Measurements from ENCODE around the gene MUS81. TPM values are rescaled to one million over a fixed set of nuclear protein-coding genes. Genes with fewer than 3 reads are reported as not detected.
A peak's percentile ranks its signal among the peaks of the same experiment; 100 is the strongest.

MUS81 gene
- polyA plus RNA-seq, 2 of the 4 experiments (the other 2 are of a cell fraction) = 27.8 to 33.4 TPM

- TF ChIP-seq MYC (IDR thresholded peaks at IDR 0.05; ENCODE audit: borderline replicate concordance, low read length) = 0 out of 2 replicates have a peak, but pooled peaks have one; percentile 3
- no peak for TF ChIP-seq E2F6 (IDR thresholded peaks at IDR 0.05; ENCODE audit: borderline replicate concordance, low read depth)
- no peak for TF ChIP-seq HOXB5 (CRISPR knock-in tag; IDR thresholded peaks at IDR 0.05)
- no peak for TF ChIP-seq ESRRA (IDR thresholded peaks at IDR 0.05; ENCODE audit: borderline replicate concordance, low read length)
- TF ChIP-seq RARB (CRISPR knock-in tag; IDR thresholded peaks at IDR 0.05) = 0 out of 2 replicates have a peak, but pooled peaks have one; percentile 23
- TF ChIP-seq POLR2A (IDR thresholded peaks at IDR 0.05; ENCODE audit: low read length) = no peak
- no peak for TF ChIP-seq POLR2AphosphoS2 (conservative IDR thresholded peaks at IDR 0.05; ENCODE audit: low read length)
- TF ChIP-seq, protein P1, sequence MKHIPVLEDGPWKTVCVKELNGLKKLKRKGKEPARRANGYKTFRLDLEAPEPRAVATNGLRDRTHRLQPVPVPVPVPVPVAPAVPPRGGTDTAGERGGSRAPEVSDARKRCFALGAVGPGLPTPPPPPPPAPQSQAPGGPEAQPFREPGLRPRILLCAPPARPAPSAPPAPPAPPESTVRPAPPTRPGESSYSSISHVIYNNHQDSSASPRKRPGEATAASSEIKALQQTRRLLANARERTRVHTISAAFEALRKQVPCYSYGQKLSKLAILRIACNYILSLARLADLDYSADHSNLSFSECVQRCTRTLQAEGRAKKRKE (CRISPR knock-in tag; IDR thresholded peaks at IDR 0.05; ENCODE audit: low read depth) = 0 out of 2 replicates have a peak, but pooled peaks have one; percentile 24
- no peak; a peak in 1 of 5 replicates for TF ChIP-seq JUN (IDR thresholded peaks at IDR 0.05)
- TF ChIP-seq ELK1 (IDR thresholded peaks at IDR 0.05; ENCODE audit: low read depth, low read length) = no peak
- no peak for TF ChIP-seq NPAS2 (CRISPR knock-in tag; IDR thresholded peaks at IDR 0.05; ENCODE audit: borderline replicate concordance)
- 0 out of 2 replicates have a peak, but pooled peaks have one; percentile 0 for TF ChIP-seq RFX5 (IDR thresholded peaks at IDR 0.05)
- no peak for TF ChIP-seq NR3C1 (IDR thresholded peaks at IDR 0.05)
- no peak for TF ChIP-seq TFCP2L1 (CRISPR knock-in tag; IDR thresholded peaks at IDR 0.05)
- no peak for TF ChIP-seq MAFK (IDR thresholded peaks at IDR 0.05; ENCODE audit: partially characterized antibody)
- no peak for TF ChIP-seq CEBPB (IDR thresholded peaks at IDR 0.05)
- TF ChIP-seq NFE2L2 (conservative IDR thresholded peaks at IDR 0.05; ENCODE audit: low read length) = no peak
- no peak for TF ChIP-seq ZNF302 (CRISPR knock-in tag; IDR thresholded peaks at IDR 0.05)
- TF ChIP-seq PHF8 (IDR thresholded peaks at IDR 0.05; ENCODE audit: borderline replicate concordance, low read depth) = peak; percentile 45; the same call in 1 of the 2 replicates
- TF ChIP-seq MAX (IDR thresholded peaks at IDR 0.05) = no peak; the same call in 1 of the 2 replicates
- TF ChIP-seq, protein P2, sequence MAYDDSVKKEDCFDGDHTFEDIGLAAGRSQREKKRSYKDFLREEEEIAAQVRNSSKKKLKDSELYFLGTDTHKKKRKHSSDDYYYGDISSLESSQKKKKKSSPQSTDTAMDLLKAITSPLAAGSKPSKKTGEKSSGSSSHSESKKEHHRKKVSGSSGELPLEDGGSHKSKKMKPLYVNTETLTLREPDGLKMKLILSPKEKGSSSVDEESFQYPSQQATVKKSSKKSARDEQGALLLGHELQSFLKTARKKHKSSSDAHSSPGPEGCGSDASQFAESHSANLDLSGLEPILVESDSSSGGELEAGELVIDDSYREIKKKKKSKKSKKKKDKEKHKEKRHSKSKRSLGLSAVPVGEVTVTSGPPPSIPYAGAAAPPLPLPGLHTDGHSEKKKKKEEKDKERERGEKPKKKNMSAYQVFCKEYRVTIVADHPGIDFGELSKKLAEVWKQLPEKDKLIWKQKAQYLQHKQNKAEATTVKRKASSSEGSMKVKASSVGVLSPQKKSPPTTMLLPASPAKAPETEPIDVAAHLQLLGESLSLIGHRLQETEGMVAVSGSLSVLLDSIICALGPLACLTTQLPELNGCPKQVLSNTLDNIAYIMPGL (CRISPR knock-in tag; IDR thresholded peaks at IDR 0.05; ENCODE audit: borderline replicate concordance) = no peak
- TF ChIP-seq HOXA7 (CRISPR knock-in tag; IDR thresholded peaks at IDR 0.05) = no peak
- TF ChIP-seq HEYL (CRISPR knock-in tag; IDR thresholded peaks at IDR 0.05) = no peak
- 0 out of 2 replicates have a peak, but pooled peaks have one; percentile 3 for TF ChIP-seq ZC3H11A (IDR thresholded peaks at IDR 0.05)
- TF ChIP-seq HES2 (IDR thresholded peaks at IDR 0.05) = no peak
- no peak for TF ChIP-seq EHMT2 (IDR thresholded peaks at IDR 0.05; ENCODE audit: low read depth)
- no peak for TF ChIP-seq FOSL2 (IDR thresholded peaks at IDR 0.05)
- no peak for TF ChIP-seq FOSL2 (CRISPR knock-in tag; IDR thresholded peaks at IDR 0.05)
- no peak for TF ChIP-seq CBX8 (IDR thresholded peaks at IDR 0.05)
- no peak for TF ChIP-seq FOXS1 (CRISPR knock-in tag; IDR thresholded peaks at IDR 0.05)
- no peak for TF ChIP-seq SREBF2 (IDR thresholded peaks at IDR 0.05)
- no peak; the same call in 1 of the 2 replicates for TF ChIP-seq EHF (CRISPR knock-in tag; IDR thresholded peaks at IDR 0.05)
These were observed 388 bp upstream of the MUS81 start (continued) for GRCh38 chr11:65859812-65860277.
